ENCODE results near the gene INHBC.

GRCh38 chr12:57470286-57470969, 35.8 kb downstream of the INHBC start:
- TF ChIP-seq CTCF (conservative IDR thresholded peaks at IDR 0.05; ENCODE audit: low read length), result no peak
- no peak for TF ChIP-seq EZH2phosphoT487 (IDR thresholded peaks at IDR 0.05; ENCODE audit: borderline replicate concordance, low read depth, low read length)

All from OCI-LY7 (cell line).